GM12892 (cell line): Measurements from ENCODE around the gene SDS.

Experiments
- POLR2A ChIP-seq: IDR thresholded peaks from 2 replicates; pipeline ENCODE4 v1.6.1; 2011; ENCODE audit warnings: low read depth, low read length, control low read depth
- POLR2AphosphoS5 ChIP-seq: IDR thresholded peaks from 2 replicates; pipeline ENCODE4 v1.6.1; 2011; ENCODE audit warnings: low read depth, low read length, control low read depth
- TAF1 ChIP-seq: IDR thresholded peaks from 2 replicates; pipeline ENCODE4 v1.6.1; 2011; ENCODE audit warnings: low read depth, mild to moderate bottlenecking, control low read depth, low read length, borderline replicate concordance

- TF ChIP-seq POLR2A, result no peak
- TF ChIP-seq POLR2AphosphoS5, result no peak
- TF ChIP-seq TAF1, result no peak
Measured at GRCh38 chr12:113373969-113374368, 29.7 kb downstream of the SDS start.
